SH-SY5Y (cell line): Measurements from ENCODE around the gene NETO2.

Experiments used
- GATA2 ChIP-seq: IDR thresholded peaks from 2 replicates; pipeline ENCODE4 v1.6.1; 2011; ENCODE audit warnings: mild to moderate bottlenecking, low read depth, low read length
- GATA3 ChIP-seq: IDR thresholded peaks from 2 replicates; pipeline ENCODE4 v1.6.1; 2011; ENCODE audit warnings: low read depth, mild to moderate bottlenecking, low read length, moderate library complexity

DNA sequence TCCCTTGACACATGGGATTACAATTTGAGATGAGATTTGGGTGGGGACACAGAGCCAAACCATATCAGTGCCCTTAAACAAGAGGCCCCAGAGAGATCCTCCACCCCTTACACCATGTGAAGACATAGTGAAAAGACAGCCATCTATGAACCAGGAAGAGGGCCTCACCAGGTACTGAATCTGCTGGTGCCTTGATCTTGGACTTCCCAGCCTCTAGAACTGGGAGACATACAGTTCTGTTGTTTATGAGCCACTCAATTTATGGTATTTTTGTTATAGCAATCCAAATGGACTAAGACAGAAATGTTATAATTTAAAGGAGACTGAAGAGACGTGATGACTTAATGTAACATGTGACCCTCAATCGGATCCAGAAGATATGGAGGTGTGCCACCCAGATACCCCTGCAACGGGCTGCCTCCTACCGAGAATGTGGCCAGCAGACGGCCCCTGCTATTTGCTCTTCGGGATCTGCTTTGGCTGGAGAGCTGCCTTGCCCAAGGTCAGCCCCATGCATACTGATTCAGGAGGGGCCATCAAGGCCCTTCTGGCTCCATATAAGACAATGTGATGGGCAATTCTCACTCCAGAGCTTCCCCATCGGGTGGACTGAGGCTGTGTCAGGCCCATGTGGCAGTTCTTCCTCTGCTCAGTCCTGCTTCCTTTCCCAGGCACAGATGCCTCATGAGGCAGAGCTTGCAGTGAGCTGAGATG is 80.6 kb downstream of the NETO2 start:
- TF ChIP-seq GATA3 (no peak), GATA2 (no peak)
